Hippocampal formation (tissue), 2 donors: Measurements from ENCODE around the gene CRYGB.
"Not testable (repeated sequence)": the region's sequence is repeated elsewhere in the genome, so short reads cannot be mapped to it uniquely, and the experiment has no call there.

Experiments
- DNase-seq, 2 donors: peaks; one replicate each; lab custom pipeline; 2025; lab: John Stamatoyannopoulos, UW

The CRYGB gene

GRCh38 chr2:208150094-208150493 lies 4.1 kb upstream of the CRYGB start:
- no peak for DNase-seq

GRCh38 chr2:208148803-208149202 lies 2.8 kb upstream of the CRYGB start:
- no peak for DNase-seq

DNA sequence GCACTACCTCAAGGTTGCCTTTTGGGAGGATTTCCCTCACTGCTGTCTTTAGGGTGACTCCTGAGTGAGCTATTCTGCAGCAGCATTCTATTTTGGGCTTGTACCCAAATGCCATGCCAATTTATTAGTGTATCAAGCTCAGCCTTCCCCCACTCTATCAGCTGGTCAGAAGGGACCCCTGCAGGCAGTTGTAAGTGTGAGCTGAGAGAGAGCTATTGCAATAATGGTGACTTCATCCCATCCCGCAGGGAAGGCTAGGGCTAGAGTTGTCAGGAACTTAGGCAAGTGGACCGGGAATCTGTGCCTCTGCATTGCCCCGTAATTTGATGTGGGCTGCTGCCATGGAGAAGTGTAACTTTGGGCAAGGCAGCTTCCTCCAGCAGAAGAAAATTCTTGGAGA lies 1.8 kb upstream of the CRYGB start:
- no peak for DNase-seq

- no peak for DNase-seq
Observed at GRCh38 chr2:208147008-208147407, 1.1 kb upstream of the CRYGB start.

- DNase-seq = no peak
Observed at GRCh38 chr2:208142925-208143799, 2.8 kb downstream of the CRYGB start.

DNA sequence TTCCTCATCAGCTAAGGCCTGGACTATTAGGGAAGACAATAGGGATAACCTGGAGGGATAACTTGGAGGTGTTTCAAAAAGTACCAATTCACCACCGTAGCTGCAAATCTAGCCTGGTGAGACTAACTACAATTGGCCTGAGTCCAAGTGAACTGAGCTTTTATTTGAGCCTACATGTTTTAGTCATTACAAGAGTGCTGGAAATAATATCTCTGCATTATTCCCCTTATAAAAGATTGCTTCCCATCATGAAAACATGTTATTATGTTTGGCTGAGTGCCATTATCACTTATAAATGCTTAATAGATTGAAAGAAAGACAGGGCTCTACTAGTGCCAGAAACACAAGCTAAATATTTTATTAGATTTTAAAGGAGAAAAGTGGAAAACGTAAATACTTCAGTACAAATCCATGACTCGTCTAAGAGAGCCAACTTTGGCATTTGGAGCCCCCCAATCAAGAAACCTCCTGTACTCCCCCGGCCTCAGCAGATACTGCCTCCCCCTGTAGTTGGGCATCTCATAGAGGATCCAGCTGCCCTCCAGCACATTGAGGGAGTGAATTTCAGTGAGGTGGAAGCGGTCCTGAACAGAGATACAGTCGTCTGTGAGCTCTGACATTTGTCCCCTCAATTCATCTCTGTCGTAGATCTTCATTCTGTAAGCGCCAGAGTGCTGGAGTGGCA lies 3.6 kb downstream of the CRYGB start:
- no peak for DNase-seq

DNA sequence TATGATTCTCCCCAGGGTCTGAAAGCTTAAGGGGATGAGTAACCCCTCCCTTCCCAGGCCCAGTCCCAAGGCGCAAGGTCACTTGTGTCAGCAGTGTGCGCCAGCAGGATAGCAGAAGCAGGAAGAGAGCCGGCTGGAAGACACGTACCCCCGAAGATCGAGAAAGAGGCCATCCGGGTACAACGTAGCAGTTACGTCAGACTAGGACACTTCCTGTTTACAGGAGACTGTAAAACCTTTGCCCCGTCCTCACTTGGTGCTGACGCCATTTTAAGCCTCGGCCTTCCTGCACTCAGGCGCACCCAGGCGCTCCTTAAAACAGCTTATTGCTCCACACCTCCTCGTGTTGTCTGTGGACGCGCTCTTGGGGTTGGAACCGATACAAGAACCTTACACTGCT lies 6.5 kb downstream of the CRYGB start:
- DNase-seq = no peak

GRCh38 chr2:208138334-208138733 lies 7.6 kb downstream of the CRYGB start:
- not testable (repeated sequence) for DNase-seq

GRCh38 chr2:208136716-208137094 lies 9.3 kb downstream of the CRYGB start:
- no peak for DNase-seq

DNA sequence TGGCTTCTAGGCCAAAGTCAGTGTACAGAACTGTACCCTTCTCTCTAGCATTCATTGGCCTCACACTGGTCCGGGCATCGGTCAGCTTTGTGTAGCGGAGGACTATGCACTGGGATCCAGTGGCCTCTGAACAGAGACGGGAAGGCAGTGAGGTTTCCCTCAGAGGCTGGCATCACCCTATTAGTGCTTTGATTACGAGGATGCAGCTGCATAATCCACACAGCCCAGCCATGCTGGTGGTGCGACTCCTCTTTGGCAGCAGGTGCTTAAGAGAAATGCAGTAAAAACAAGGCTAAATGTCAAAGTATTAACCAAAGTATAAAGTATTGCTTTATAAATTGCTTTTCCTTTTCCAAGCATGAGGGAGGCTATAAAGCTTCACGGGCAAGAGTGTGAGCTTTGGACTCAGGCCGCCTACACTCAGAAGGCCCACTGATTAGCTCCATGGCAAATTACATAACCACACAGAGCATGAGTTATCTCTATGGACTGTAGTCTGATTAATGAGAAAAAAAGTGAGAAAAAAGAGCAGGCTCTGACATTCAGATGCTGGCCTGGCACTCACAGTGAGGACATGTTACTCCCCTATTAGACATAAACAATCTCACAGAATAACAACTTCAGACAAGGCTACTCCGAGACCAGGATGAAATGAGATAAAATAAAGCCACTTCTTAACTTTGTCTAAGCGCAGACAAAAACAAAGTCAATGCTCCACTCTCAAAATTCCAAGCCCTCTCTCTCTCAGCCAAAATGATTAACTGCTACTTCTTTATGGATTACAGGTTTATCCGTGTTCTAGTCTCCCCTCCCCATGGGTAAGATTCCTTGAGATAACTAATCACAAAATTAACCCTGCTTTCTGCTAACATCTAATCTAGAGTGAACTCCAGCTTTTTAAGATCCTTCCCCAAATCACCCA lies 9.9 kb downstream of the CRYGB start:
- DNase-seq = no peak

DNA sequence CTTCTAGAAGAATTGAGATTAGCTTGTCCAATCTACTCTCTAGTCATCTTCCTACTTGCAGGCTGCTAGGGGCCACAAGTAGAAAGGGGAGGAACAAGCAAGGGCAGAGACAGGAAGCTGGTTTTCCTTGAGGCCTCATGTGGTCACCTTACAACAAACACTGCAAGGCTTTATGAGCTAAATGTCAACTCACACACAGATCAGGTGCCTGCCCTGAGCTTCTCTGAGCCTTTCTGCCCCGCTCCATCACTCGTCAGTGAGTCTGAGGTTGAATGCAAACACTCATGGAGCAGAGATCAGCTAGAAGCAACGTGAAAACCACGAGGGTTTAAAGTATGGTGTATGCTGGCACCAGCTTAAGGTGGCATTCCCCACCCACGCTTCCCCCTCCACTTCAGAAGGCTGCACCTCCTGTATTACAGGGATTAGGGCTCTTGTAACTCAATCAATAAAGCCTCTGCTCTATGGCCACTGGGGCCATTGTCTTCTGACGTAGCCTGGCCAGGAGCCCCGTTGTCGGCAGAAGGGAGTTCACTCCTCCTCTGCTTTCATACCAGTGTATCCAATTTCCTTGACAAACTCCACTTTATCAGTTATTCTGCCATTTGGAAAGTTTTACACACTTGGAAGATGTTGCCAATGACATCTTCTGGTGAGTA lies 10.9 kb downstream of the CRYGB start:
- no peak for DNase-seq

DNA sequence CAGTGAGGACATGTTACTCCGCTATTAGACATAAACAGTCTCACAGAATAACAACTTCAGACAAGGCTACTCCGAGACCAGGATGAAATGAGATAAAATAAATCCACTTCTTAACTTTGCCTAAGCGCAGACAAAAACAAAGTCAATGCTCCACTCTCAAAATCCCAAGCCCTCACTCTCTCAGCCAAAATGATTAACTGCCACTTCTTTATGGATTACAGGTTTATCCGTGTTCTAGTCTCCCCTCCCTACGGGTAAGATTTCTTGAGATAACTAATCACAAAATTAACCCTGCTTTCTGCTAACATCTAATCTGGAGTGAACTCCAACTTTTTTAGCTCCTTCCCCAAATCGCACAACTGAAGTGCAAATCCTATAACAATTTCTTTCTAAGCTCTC lies 15.2 kb downstream of the CRYGB start:
- DNase-seq = no peak

DNA sequence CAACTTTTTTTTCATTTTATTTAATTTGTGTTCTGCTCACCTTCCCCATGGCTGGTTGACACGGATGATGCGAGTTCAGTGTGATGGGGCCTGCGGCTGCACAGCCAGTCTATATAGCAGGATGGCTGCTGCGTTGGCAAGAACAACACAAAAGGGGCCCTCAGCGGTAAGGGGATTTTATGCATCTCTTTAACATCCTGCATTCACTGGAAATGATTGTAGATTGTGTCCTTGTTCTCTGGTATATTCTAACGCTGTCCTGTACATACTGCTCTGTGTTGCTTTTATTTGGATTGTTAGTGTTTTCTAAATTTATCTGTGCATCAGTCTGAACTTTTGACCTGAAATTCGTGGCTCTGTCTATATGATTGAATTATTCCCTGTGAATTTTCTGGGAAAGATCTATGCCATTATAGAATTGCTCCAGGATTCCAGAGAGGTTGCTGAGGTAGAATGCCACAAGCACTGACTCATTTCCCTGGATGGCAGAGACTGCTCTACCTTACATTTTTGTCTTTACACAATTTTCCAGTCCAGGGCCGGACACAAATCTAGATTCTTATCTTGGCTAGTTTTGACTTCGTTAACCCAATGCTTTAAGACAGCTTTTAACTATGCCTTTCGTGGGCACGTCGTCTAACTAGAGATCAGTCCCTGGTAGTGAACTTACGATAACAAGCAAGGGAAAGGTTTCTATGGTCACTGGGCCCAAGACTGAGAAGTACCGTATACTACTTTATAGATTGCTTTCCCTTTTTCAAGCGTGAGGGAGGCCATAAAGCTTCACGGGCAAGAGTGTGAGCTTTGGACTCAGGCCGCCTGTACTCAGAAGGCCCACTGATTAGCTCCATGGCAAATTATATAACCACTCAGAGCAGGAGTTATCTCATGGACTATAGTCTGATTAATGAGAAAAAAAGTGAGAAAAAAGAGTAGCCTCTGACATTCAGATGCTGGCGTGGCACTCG lies 15.9 kb downstream of the CRYGB start, which contains the start of gene CRYGC:
Gene CRYGC, minus strand, starts transcription at position 85 of the 968 bp plus-strand sequence. Its CDS starts 36 bp downstream, at position 49.
- DNase-seq = no peak

DNA sequence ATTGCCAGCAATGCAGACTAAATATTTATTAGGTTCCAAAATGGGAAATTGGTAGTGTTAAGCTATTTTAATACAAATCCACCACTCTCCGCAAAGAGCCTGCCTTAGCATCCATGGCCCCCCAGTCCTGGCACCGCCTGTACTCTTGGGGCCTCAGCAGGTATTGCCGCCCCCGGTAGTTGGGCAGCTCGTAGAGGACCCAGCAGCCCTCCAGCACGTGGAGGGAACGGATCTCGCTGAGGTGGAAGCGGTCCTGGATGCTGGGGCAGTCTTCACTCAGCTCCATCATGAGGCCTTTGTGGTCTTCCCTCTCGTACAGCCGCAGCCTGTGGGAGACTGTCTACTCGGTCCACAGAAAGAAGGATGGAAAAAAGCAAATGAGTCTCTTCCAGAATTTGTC lies 17.8 kb downstream of the CRYGB start:
- no peak for DNase-seq

- DNase-seq = no peak
Observed at GRCh38 chr2:208127090-208127489, 18.9 kb downstream of the CRYGB start.

- DNase-seq = no peak
Observed at GRCh38 chr2:208125251-208125650, 20.7 kb downstream of the CRYGB start.

DNA sequence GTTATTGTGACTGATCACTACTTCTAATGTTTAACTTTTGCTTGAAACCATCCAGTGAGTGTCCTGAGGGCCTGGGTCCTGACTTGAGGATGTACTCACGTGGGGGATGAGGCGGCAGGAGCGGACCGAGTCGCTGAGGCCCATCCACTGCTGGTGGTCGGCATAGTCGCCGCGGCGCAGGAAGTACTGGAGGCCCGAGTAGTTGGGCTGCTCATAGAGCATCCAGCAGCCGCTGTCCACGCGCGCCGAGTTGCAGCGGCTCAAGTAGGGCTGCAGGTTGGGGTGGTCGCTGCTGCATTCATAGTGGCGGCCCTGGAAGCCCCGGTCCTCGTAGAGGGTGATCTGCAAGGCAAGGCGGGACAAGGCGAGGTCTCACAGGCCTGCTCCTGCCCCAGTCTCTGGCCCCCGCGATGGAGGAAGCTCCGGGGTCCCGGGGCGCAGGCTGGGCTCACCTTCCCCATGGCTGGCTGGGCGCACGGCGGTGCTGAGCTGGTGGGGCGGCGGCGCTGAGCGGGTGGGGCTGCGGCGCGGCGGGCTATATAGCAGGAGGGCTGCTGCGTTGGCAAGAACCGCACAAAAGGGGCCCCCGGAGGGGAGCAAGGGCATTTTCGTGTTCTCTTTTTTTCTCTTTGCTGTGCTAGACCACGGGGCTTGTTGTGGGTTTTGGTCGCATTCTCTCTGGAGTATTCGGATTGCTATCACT lies 21.8 kb downstream of the CRYGB start, which contains the start of gene CRYGD:
Gene CRYGD, minus strand, starts transcription at position 512 of the 703 bp plus-strand sequence. Its CDS starts 51 bp downstream, at position 461.
- not testable (repeated sequence) for DNase-seq

- DNase-seq = no peak
Observed at GRCh38 chr2:208122248-208122647, 23.7 kb downstream of the CRYGB start.

DNA sequence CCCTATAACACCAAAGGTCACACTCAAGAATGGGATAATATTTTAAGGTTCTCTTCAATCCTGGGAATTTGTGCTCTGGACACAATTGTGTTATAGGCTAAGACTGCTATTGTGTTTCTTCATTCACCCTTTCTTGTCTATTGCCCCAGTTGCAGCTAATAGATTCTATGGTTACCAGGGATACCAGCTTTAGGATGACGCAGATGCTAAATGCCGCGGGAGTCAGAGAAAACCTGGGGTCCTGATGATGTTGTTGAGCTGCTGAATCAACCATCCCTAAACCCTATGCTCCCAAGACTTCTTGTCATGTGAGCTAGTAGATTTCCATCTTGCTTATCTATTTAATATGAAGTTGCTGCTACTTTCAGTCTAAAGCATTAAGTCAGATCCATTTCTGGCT lies 27.0 kb downstream of the CRYGB start:
- no peak for DNase-seq

GRCh38 chr2:208117390-208117789 lies 28.6 kb downstream of the CRYGB start:
- not testable (repeated sequence) for DNase-seq
